Heart right ventricle (tissue), 16 donors: Measurements from ENCODE around the gene SMCHD1. TPM values are rescaled to one million over a fixed set of nuclear protein-coding genes. Genes with fewer than 3 reads are reported as not detected.

ENCODE experiments used
- ATAC-seq, 8 donors: fragments of 200-7000 bp; cut with Tn5 transposase; one replicate each; pipeline ENCODE4 v1.9.1; 2020; ENCODE audit warnings: mild to moderate bottlenecking in 8 of 8, moderate library complexity in 8 of 8, moderate number of reproducible peaks in 1 of 8
- DNase-seq, 2 donors: peaks; one replicate each; pipeline ENCODE4 v3.0.0-alpha.2; 2020
- H3K27ac ChIP-seq, 10 donors: fragments of 200-600 bp; sonication (generic) in 2 of 10; one replicate each; pipeline versions ENCODE4 v1.5.0 to v1.8.0; 2020 to 2022; ENCODE audit warnings: mild to moderate bottlenecking in 3 of 10
- H3K27me3 ChIP-seq, 7 donors: fragments of 200-600 bp; one replicate each; pipeline ENCODE4 v1.8.0; 2021 to 2022; ENCODE audit warnings: mild to moderate bottlenecking in 2 of 7
- H3K36me3 ChIP-seq, 9 donors: fragments of 200-600 bp; sonication (generic) in 1 of 9; one replicate each; pipeline versions ENCODE4 v1.5.0 to v1.8.0; 2020 to 2022; ENCODE audit warnings: mild to moderate bottlenecking in 2 of 9
- H3K4me1 ChIP-seq, 9 donors: fragments of 200-600 bp; sonication (generic) in 1 of 9; one replicate each; pipeline versions ENCODE4 v1.5.0 to v1.8.0; 2020 to 2022; ENCODE audit warnings: mild to moderate bottlenecking in 4 of 9
- H3K4me3 ChIP-seq, 10 donors: fragments of 200-600 bp; sonication (generic) in 2 of 10; one replicate each; pipeline versions ENCODE4 v1.5.0 to v1.8.0; 2020 to 2022; ENCODE audit warnings: mild to moderate bottlenecking in 7 of 10, moderate library complexity in 2 of 10
- H3K9me3 ChIP-seq, 11 donors: fragments of 200-600 bp in 10 of 11; sonication (generic) in 2 of 11; one replicate each; pipeline versions ENCODE4 v1.5.0 to v1.8.0; 2013 to 2022; ENCODE audit warnings: mild to moderate bottlenecking in 2 of 11, control low read depth in 1 of 11, moderate library complexity in 1 of 11
- WGBS, 2 donors: extraction: QIAGEN DNeasy Blood & Tissue Kit; methylation state at CpG; one replicate each; pipeline ENCODE4 v1.1.7; 2013; ENCODE audit warnings: inconsistent platforms in 1 of 2; 5-methylcytosine and 5-hydroxymethylcytosine counted together
- intact Hi-C, 10 donors: fragments of 100-400 bp; cut with DNase I; formaldehyde crosslinking; loops; one replicate each; pipeline versions ENCODE4 v1.11.1 to v1.14.2; 2022
- polyA plus RNA-seq, 2 donors: library from polyadenylated mRNA; stranded (reverse); fragments of 200-250 nt; gene quantifications; one replicate each; pipeline ENCODE4 v1.2.3, GENCODE V29; 2013
- total RNA-seq, 10 donors: library from RNA; stranded (reverse); fragmentation: NEBNext Ultra II Directional in 3 of 10; extraction: Animal tissue kit (Norgen Biotek cat#: 25700) in 3 of 10; gene quantifications; one replicate each; pipeline versions ENCODE4 v1.2.1 to v1.2.4, GENCODE V29; 2021 to 2023
- TF ChIP-seq, protein P1 (sequence below), 9 donors: fragments of 200-600 bp; sonication (generic) in 2 of 9; IDR thresholded peaks; one replicate each; pipeline versions ENCODE4 v1.5.0 to v1.8.0; 2021 to 2022; ENCODE audit warnings: antibody characterized with exemption in 9 of 9, mild to moderate bottlenecking in 5 of 9, moderate library complexity in 1 of 9
- donor health status: Arrhythmogenic right ventricular cardiomyopathy.
- donor health status: ischemic (EF 13 %, LVEDD 7.1; RV severe dilation, severe dysfunction).
- donor health status: healthy with polysubstance abuse.
- donor health status: DM: no; HTN: yes; CAD: no.
- donor health status: DM: no; HTN: no; CAD: no.
- donor health status: ischemic (EF 25% LVEDD 6.9; RV normal size, moderate dysfunction).
- donor health status: ischemic (EF 25% LVEDD 5.7; RV mildly dilated, moderate dysfunction).
- donor health status: healthy.
- donor health status: DM: yes; HTN: yes; CAD: no.
- donor health status: Ischemic cardiomyopathy.
- donor health status: ischemic (EF 35%, LVEDD 5.7; RV mildly dilated, moderate dysfunction).
- donor health status: nonischemic (EF 11% LVEDD 7.7; RV severe dilation, severe dysfunction).
- donor health status: DM: yes; HTN: yes; CAD: no.
- donor health status: PGD.
- donor health status: ischemic (EF 29% LVEDD 5.4; RV normal size, mild dysfunction).
- donor health status: nonischemic (EF 23%, LVEDD 6.1; RV moderate dilation, normal function).

Gene SMCHD1
- total and polyA plus RNA-seq, 12 donors: 6.3 to 35.3 (median 30.3) TPM

DNA sequence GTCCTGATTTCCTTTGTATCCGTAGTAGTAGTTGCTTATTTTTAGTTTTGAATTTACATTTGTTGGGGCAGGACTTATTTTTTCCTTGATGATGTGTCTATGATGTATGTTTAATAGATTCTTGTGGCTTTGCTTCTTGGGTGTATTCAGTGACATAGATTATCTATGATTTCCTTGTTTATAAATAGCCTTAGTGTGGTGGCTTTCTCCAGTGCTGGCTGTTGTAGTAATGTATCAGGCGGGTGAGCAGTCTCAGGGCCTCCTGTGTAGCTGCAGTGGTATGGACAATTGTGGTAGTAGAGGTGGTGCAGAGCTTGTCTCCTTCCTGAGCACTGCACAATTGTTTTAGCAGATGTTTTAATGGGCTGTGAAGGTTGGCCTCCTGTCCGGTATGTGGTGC lies 60.5 kb downstream of the SMCHD1 start:
- intact Hi-C loops: no loop called here

GRCh38 chr18:2716394-2717326 lies 61.1 kb downstream of the SMCHD1 start:
- DNase-seq (peak; percentile 33), ATAC-seq (peak; percentile 84 to 95 (median 90))
- H3K4me3 ChIP-seq: no peak overlapping the region
- H3K27me3 ChIP-seq: no peaks in the 10 kb centered on the region
- WGBS, 2 donors: 55 to 66% methylated on average over 6 of the region's 6 CpGs
- TF ChIP-seq, protein P1, sequence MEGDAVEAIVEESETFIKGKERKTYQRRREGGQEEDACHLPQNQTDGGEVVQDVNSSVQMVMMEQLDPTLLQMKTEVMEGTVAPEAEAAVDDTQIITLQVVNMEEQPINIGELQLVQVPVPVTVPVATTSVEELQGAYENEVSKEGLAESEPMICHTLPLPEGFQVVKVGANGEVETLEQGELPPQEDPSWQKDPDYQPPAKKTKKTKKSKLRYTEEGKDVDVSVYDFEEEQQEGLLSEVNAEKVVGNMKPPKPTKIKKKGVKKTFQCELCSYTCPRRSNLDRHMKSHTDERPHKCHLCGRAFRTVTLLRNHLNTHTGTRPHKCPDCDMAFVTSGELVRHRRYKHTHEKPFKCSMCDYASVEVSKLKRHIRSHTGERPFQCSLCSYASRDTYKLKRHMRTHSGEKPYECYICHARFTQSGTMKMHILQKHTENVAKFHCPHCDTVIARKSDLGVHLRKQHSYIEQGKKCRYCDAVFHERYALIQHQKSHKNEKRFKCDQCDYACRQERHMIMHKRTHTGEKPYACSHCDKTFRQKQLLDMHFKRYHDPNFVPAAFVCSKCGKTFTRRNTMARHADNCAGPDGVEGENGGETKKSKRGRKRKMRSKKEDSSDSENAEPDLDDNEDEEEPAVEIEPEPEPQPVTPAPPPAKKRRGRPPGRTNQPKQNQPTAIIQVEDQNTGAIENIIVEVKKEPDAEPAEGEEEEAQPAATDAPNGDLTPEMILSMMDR (IDR thresholded peaks at IDR 0.05): no peak
- H3K4me1 ChIP-seq: peaks cover 0 to 23% (median 16%) of the 10 kb centered on the region in 9 donors
- H3K27ac ChIP-seq: peak overlapping the region in 9 of 10 donors; percentile 13 to 66 (median 42)
- H3K36me3 ChIP-seq: peaks cover 0 to 99% (median 20%) of the 10 kb centered on the region in 9 donors
- intact Hi-C loops: no loop called here
- no peaks in the 10 kb centered on the region for H3K9me3 ChIP-seq

More for the DNA sequence above, 60.5 kb downstream of the SMCHD1 start:
- peak in 4 of 8 donors; percentile 7 to 54 (median 26) for ATAC-seq
- WGBS, 2 donors: 85 to 90% methylated on average over 3 of the region's 3 CpGs
- TF ChIP-seq, protein P1 (IDR thresholded peaks at IDR 0.05): no peak
- Histone ChIP-seq H3K27me3 (no peaks in the 10 kb centered on the region), H3K27ac (no peak overlapping the region), H3K4me3 (no peak overlapping the region), H3K4me1 (peaks cover 0 to 23% (median 16%) of the 10 kb centered on the region in 9 donors), H3K36me3 (peaks cover 0 to 97% (median 19%) of the 10 kb centered on the region in 9 donors), H3K9me3 (no peaks in the 10 kb centered on the region)
- no peak for DNase-seq

GRCh38 chr18:2717407-2717806 lies 61.9 kb downstream of the SMCHD1 start:
- H3K4me1 ChIP-seq: peaks cover 0 to 23% (median 16%) of the 10 kb centered on the region in 9 donors
- 86 to 89% methylated on average over 5 of the region's 5 CpGs for WGBS, 2 donors
- no peak for DNase-seq
- no peak overlapping the region for H3K4me3 ChIP-seq
- intact Hi-C loops: no loop called here
- H3K27me3 ChIP-seq: no peaks in the 10 kb centered on the region
- peaks cover 0 to 99% (median 27%) of the 10 kb centered on the region in 9 donors for H3K36me3 ChIP-seq
- TF ChIP-seq, protein P1 (IDR thresholded peaks at IDR 0.05): no peak
- peak in 7 of 8 donors; percentile 8 to 62 (median 35) for ATAC-seq
- H3K9me3 ChIP-seq: no peaks in the 10 kb centered on the region
- peak overlapping the region in 8 of 10 donors; percentile 13 to 66 (median 43) for H3K27ac ChIP-seq

DNA sequence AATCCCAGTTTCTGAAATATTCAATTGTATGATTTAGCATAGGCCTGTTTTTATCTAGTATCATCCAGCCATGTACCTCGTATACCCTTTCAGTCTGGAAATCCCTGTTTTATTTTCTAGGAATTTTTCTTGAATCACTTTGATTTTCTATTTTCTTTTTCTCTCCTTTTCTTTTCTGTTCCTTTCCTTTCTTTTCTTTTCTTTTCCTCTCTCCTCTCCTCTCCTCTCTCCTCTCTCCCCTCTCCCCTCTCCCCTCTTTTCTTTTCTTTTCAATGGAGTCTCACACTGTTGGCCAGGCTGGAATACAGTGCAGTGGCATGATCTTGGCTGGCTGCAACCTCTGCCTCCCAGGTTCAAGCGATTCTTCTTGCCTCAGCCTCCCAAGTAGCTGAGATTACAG lies 63.5 kb downstream of the SMCHD1 start:
- Histone ChIP-seq H3K27ac (no peak overlapping the region), H3K9me3 (no peaks in the 10 kb centered on the region), H3K27me3 (no peaks in the 10 kb centered on the region), H3K4me3 (no peak overlapping the region), H3K36me3 (peaks cover 0 to 100% (median 30%) of the 10 kb centered on the region in 9 donors), H3K4me1 (peaks cover 0 to 35% (median 22%) of the 10 kb centered on the region in 9 donors)
- TF ChIP-seq, protein P1 (IDR thresholded peaks at IDR 0.05): no peak
- intact Hi-C loops: no loop called here
- no peak for DNase-seq
- ATAC-seq: no peak
- WGBS, 2 donors: 92 to 94% methylated on average over 2 of the region's 2 CpGs
